Measurements from ENCODE around the gene GRAMD2A.
A peak's percentile ranks its signal among the peaks of the same experiment; 100 is the strongest.

Gene GRAMD2A

GRCh38 chr15:72118017-72118978, 79.3 kb downstream of the GRAMD2A start, which contains the start of the genes MYO9A and SENP8:
Gene MYO9A, minus strand, starts transcription at chr15:72118150. Its CDS starts 71,587 bp downstream, at chr15:72046563.
Gene SENP8, plus strand, starts transcription at chr15:72118403. Its CDS starts 21,221 bp downstream, at chr15:72139624.
- TF ChIP-seq, protein P1, sequence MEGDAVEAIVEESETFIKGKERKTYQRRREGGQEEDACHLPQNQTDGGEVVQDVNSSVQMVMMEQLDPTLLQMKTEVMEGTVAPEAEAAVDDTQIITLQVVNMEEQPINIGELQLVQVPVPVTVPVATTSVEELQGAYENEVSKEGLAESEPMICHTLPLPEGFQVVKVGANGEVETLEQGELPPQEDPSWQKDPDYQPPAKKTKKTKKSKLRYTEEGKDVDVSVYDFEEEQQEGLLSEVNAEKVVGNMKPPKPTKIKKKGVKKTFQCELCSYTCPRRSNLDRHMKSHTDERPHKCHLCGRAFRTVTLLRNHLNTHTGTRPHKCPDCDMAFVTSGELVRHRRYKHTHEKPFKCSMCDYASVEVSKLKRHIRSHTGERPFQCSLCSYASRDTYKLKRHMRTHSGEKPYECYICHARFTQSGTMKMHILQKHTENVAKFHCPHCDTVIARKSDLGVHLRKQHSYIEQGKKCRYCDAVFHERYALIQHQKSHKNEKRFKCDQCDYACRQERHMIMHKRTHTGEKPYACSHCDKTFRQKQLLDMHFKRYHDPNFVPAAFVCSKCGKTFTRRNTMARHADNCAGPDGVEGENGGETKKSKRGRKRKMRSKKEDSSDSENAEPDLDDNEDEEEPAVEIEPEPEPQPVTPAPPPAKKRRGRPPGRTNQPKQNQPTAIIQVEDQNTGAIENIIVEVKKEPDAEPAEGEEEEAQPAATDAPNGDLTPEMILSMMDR (IDR thresholded peaks at IDR 0.05; ENCODE audit: low read depth, low read length, missing control alignments): no peak
- H3K4me3 ChIP-seq (ENCODE audit: low read depth, low read length): peak within 1 kb of the TSS; percentile 75
- in situ Hi-C loops (cut with HindIII; ENCODE audit: low sequenced_read_pairs): no loop called here

GRCh38 chr15:72117486-72118016, 80.0 kb downstream of the GRAMD2A start:
- TF ChIP-seq, protein P1 (IDR thresholded peaks at IDR 0.05; ENCODE audit: low read depth, low read length, missing control alignments): no peak
- in situ Hi-C loops (cut with HindIII; ENCODE audit: low sequenced_read_pairs): no loop called here
- DNase-seq (ENCODE audit: low read depth): peak; percentile 39
- H3K4me3 ChIP-seq (ENCODE audit: low read depth, low read length): peak overlapping the region; percentile 75

More at GRCh38 chr15:72118017-72118978, 79.3 kb downstream of the GRAMD2A start, which contains the start of the genes MYO9A and SENP8:
- peak; percentile 97 for DNase-seq (ENCODE audit: low read depth)

GRCh38 chr15:72116731-72117485, 80.7 kb downstream of the GRAMD2A start:
- DNase-seq (ENCODE audit: low read depth): no peak
- peak overlapping the region; percentile 75 for H3K4me3 ChIP-seq (ENCODE audit: low read depth, low read length)
- TF ChIP-seq, protein P1 (IDR thresholded peaks at IDR 0.05; ENCODE audit: low read depth, low read length, missing control alignments): no peak
- in situ Hi-C loops (cut with HindIII; ENCODE audit: low sequenced_read_pairs): no loop called here

DNA sequence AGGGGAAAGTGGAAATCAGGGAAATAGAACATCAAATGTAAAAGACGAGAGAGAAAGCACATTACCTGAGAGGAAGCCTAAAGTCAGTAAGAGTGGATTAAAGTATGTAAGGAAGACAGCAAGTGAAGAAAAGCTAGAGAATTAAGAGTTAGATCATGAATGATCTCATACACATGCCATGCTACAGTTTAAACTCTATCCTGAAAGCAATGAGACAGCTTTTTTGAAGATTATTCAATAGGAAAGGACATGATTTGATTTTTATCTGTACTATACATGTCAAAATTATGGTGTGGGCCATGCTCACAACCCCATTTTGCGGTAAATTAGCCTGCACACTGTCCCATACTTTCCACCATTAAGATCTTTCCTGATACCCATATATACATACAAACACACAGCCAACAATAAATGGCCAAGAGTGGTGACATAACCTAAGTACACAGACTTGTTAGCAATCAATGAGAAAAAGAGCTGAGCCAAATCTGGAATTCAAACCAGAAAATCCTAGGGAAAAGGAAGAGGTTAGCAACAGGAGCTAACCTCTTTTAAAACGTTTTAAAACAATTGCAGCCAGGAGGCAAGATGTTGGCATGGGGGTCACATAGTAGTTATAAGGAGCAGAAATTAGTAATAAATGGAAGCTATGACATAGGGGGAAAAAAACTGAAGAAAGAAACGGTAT, 84.1 kb downstream of the GRAMD2A start:
- no peak for DNase-seq (ENCODE audit: low read depth)
- TF ChIP-seq, protein P1 (IDR thresholded peaks at IDR 0.05; ENCODE audit: low read depth, low read length, missing control alignments): no peak
- in situ Hi-C loops (cut with HindIII; ENCODE audit: low sequenced_read_pairs): no loop called here
- H3K4me3 ChIP-seq (ENCODE audit: low read depth, low read length): no peak overlapping the region

GRCh38 chr15:72112805-72113204, 84.8 kb downstream of the GRAMD2A start:
- no peak for DNase-seq (ENCODE audit: low read depth)
- TF ChIP-seq, protein P1 (IDR thresholded peaks at IDR 0.05; ENCODE audit: low read depth, low read length, missing control alignments): no peak
- H3K4me3 ChIP-seq (ENCODE audit: low read depth, low read length): no peak overlapping the region
- in situ Hi-C loops (cut with HindIII; ENCODE audit: low sequenced_read_pairs): no loop called here
